Measurements from ENCODE around the gene SLC1A5.

GRCh38 chr19:46764817-46765291 lies 23.5 kb downstream of the SLC1A5 start:
- no peak for TF ChIP-seq EZH2 (IDR thresholded peaks at IDR 0.05; ENCODE audit: insufficient read depth, poor library complexity, severe bottlenecking)
- TF ChIP-seq EZH2phosphoT487 (IDR thresholded peaks at IDR 0.05; ENCODE audit: insufficient read depth, low read depth): no peak

Measured in GM23248 (cell line).